ENCODE results near the gene WDR27.

The WDR27 gene

GRCh38 chr6:169632841-169633240, 69.0 kb downstream of the WDR27 start:
- no peaks in the 10 kb centered on the region for H3K36me3 ChIP-seq (replicated peaks; ENCODE audit: insufficient read depth, low read length)
- no peak for DNase-seq

GRCh38 chr6:169629256-169629655, 72.6 kb downstream of the WDR27 start:
- H3K4me2 ChIP-seq (ENCODE audit: low read depth, low read length), result no peak overlapping the region
- H3K27me3 ChIP-seq (replicated peaks; ENCODE audit: insufficient read depth, low read length), result no peaks in the 10 kb centered on the region
- no peak overlapping the region for H3K9ac ChIP-seq (ENCODE audit: low read length)
- no peak overlapping the region for H3K4me3 ChIP-seq (ENCODE audit: low read length)
- no peaks in the 10 kb centered on the region for H3K9me3 ChIP-seq (replicated peaks; ENCODE audit: insufficient read depth, low read length)
- no peaks in the 10 kb centered on the region for H3F3A ChIP-seq (ENCODE audit: insufficient read depth, low read length)
- no peak overlapping the region for H2AFZ ChIP-seq (ENCODE audit: low read length)
- no peak for TF ChIP-seq EZH2 (optimal IDR thresholded peaks at IDR 0.05; ENCODE audit: low read depth, low read length)
- TF ChIP-seq EZH2phosphoT487 (IDR thresholded peaks at IDR 0.05; ENCODE audit: low read length), result no peak
- no peak for TF ChIP-seq CTCF (IDR thresholded peaks at IDR 0.05; ENCODE audit: low read length)
- no peak overlapping the region for H3K27ac ChIP-seq (ENCODE audit: low read length)
- no peaks in the 10 kb centered on the region for H4K20me1 ChIP-seq (ENCODE audit: insufficient read depth, low read length)
- no peaks in the 10 kb centered on the region for H3K36me3 ChIP-seq (replicated peaks; ENCODE audit: insufficient read depth, low read length)
- H3K79me2 ChIP-seq (ENCODE audit: low read length), result no peaks in the 10 kb centered on the region
- no peak for DNase-seq
- no peaks in the 10 kb centered on the region for H3K9me2 ChIP-seq (replicated peaks; ENCODE audit: insufficient read depth, low read length)
- H3K4me1 ChIP-seq (ENCODE audit: low read length), result no peaks in the 10 kb centered on the region

More at GRCh38 chr6:169632841-169633240, 69.0 kb downstream of the WDR27 start:
- Histone ChIP-seq H3K9ac (ENCODE audit: low read length) (no peak overlapping the region), H3K4me2 (ENCODE audit: low read depth, low read length) (no peak overlapping the region), H3F3A (ENCODE audit: insufficient read depth, low read length) (no peaks in the 10 kb centered on the region), H3K4me1 (ENCODE audit: low read length) (no peaks in the 10 kb centered on the region), H3K27ac (ENCODE audit: low read length) (no peak overlapping the region), H3K9me2 (replicated peaks; ENCODE audit: insufficient read depth, low read length) (no peaks in the 10 kb centered on the region), H2AFZ (ENCODE audit: low read length) (no peak overlapping the region), H4K20me1 (ENCODE audit: insufficient read depth, low read length) (no peaks in the 10 kb centered on the region), H3K79me2 (ENCODE audit: low read length) (no peaks in the 10 kb centered on the region), H3K4me3 (ENCODE audit: low read length) (no peak overlapping the region), H3K27me3 (replicated peaks; ENCODE audit: insufficient read depth, low read length) (no peaks in the 10 kb centered on the region), H3K9me3 (replicated peaks; ENCODE audit: insufficient read depth, low read length) (no peaks in the 10 kb centered on the region)
- TF ChIP-seq EZH2phosphoT487 (IDR thresholded peaks at IDR 0.05; ENCODE audit: low read length), result no peak
- no peak for TF ChIP-seq EZH2 (optimal IDR thresholded peaks at IDR 0.05; ENCODE audit: low read depth, low read length)
- TF ChIP-seq CTCF (IDR thresholded peaks at IDR 0.05; ENCODE audit: low read length), result no peak

GRCh38 chr6:169627736-169628607, 73.9 kb downstream of the WDR27 start:
- Histone ChIP-seq H3K9me3 (replicated peaks; ENCODE audit: insufficient read depth, low read length) (no peaks in the 10 kb centered on the region), H3F3A (ENCODE audit: insufficient read depth, low read length) (no peaks in the 10 kb centered on the region), H3K4me1 (ENCODE audit: low read length) (no peaks in the 10 kb centered on the region), H3K27me3 (replicated peaks; ENCODE audit: insufficient read depth, low read length) (no peaks in the 10 kb centered on the region), H4K20me1 (ENCODE audit: insufficient read depth, low read length) (no peaks in the 10 kb centered on the region), H3K79me2 (ENCODE audit: low read length) (no peaks in the 10 kb centered on the region), H3K4me3 (ENCODE audit: low read length) (no peak overlapping the region), H3K9ac (ENCODE audit: low read length) (no peak overlapping the region), H2AFZ (ENCODE audit: low read length) (no peak overlapping the region), H3K9me2 (replicated peaks; ENCODE audit: insufficient read depth, low read length) (no peaks in the 10 kb centered on the region), H3K27ac (ENCODE audit: low read length) (no peak overlapping the region), H3K4me2 (ENCODE audit: low read depth, low read length) (no peak overlapping the region), H3K36me3 (replicated peaks; ENCODE audit: insufficient read depth, low read length) (no peaks in the 10 kb centered on the region)
- no peak for DNase-seq
- no peak for TF ChIP-seq EZH2phosphoT487 (IDR thresholded peaks at IDR 0.05; ENCODE audit: low read length)
- TF ChIP-seq CTCF (IDR thresholded peaks at IDR 0.05; ENCODE audit: low read length), result no peak
- TF ChIP-seq EZH2 (optimal IDR thresholded peaks at IDR 0.05; ENCODE audit: low read depth, low read length), result no peak
